IPS-15b (cell line): ENCODE measurements around the gene BECN2.

Experiments used
- H3K27me3 ChIP-seq: one replicate; pipeline ENCODE4 v1.6.1; 2013; ENCODE audit warnings: low read length; ENCODE audit not compliant: control insufficient read depth, insufficient read depth
- H3K36me3 ChIP-seq: one replicate; pipeline ENCODE4 v1.6.1; 2013; ENCODE audit warnings: low read length; ENCODE audit not compliant: control insufficient read depth, insufficient read depth
- H3K4me1 ChIP-seq: one replicate; pipeline ENCODE4 v1.6.1; 2013; ENCODE audit warnings: mild to moderate bottlenecking, low read length; ENCODE audit not compliant: control insufficient read depth, insufficient read depth
- H3K4me3 ChIP-seq: one replicate; pipeline ENCODE4 v1.5.1; 2013; ENCODE audit warnings: low read depth, low read length
- H3K9ac ChIP-seq: one replicate; pipeline ENCODE4 v1.6.1; 2013; ENCODE audit warnings: low read depth, mild to moderate bottlenecking, low read length
- H3K9me3 ChIP-seq: one replicate; pipeline ENCODE4 v1.6.1; 2013; ENCODE audit warnings: mild to moderate bottlenecking, low read length; ENCODE audit not compliant: control insufficient read depth, insufficient read depth

Gene BECN2

GRCh38 chr1:241942738-241943137 lies 14.8 kb upstream of the BECN2 start:
- Histone ChIP-seq H3K27me3 (no peaks in the 10 kb centered on the region), H3K4me3 (no peak overlapping the region), H3K9ac (no peak overlapping the region), H3K4me1 (no peaks in the 10 kb centered on the region), H3K9me3 (no peaks in the 10 kb centered on the region), H3K36me3 (no peaks in the 10 kb centered on the region)

- Histone ChIP-seq H3K9ac (no peak overlapping the region), H3K27me3 (no peaks in the 10 kb centered on the region), H3K4me1 (no peaks in the 10 kb centered on the region), H3K9me3 (no peaks in the 10 kb centered on the region), H3K4me3 (no peak overlapping the region), H3K36me3 (no peaks in the 10 kb centered on the region)
Measured at GRCh38 chr1:241944300-241944699, 13.3 kb upstream of the BECN2 start.

GRCh38 chr1:241947354-241947753 lies 10.2 kb upstream of the BECN2 start:
- no peaks in the 10 kb centered on the region for H3K4me1 ChIP-seq
- no peaks in the 10 kb centered on the region for H3K9me3 ChIP-seq
- no peak overlapping the region for H3K4me3 ChIP-seq
- H3K27me3 ChIP-seq: no peaks in the 10 kb centered on the region
- no peak overlapping the region for H3K9ac ChIP-seq
- H3K36me3 ChIP-seq: no peaks in the 10 kb centered on the region

GRCh38 chr1:241950390-241950789 lies 7.2 kb upstream of the BECN2 start:
- Histone ChIP-seq H3K4me3 (no peak overlapping the region), H3K36me3 (no peaks in the 10 kb centered on the region), H3K4me1 (no peaks in the 10 kb centered on the region), H3K9ac (no peak overlapping the region), H3K9me3 (no peaks in the 10 kb centered on the region), H3K27me3 (no peaks in the 10 kb centered on the region)

GRCh38 chr1:241962153-241962552 lies 4.6 kb downstream of the BECN2 start:
- Histone ChIP-seq H3K9ac (no peak overlapping the region), H3K36me3 (no peaks in the 10 kb centered on the region), H3K4me1 (no peaks in the 10 kb centered on the region), H3K27me3 (no peaks in the 10 kb centered on the region), H3K9me3 (no peaks in the 10 kb centered on the region), H3K4me3 (no peak overlapping the region)

GRCh38 chr1:241963722-241964121 lies 6.2 kb downstream of the BECN2 start:
- Histone ChIP-seq H3K27me3 (no peaks in the 10 kb centered on the region), H3K4me3 (no peak overlapping the region), H3K9ac (no peak overlapping the region), H3K36me3 (no peaks in the 10 kb centered on the region), H3K9me3 (no peaks in the 10 kb centered on the region), H3K4me1 (no peaks in the 10 kb centered on the region)

- H3K4me3 ChIP-seq: no peak overlapping the region
- H3K27me3 ChIP-seq: no peaks in the 10 kb centered on the region
- no peak overlapping the region for H3K9ac ChIP-seq
- H3K36me3 ChIP-seq: no peaks in the 10 kb centered on the region
- H3K4me1 ChIP-seq: peaks cover under 1% of the 10 kb centered on the region
- no peaks in the 10 kb centered on the region for H3K9me3 ChIP-seq
Measured at GRCh38 chr1:241964550-241965282, 7.1 kb downstream of the BECN2 start.

- Histone ChIP-seq H3K4me3 (no peak overlapping the region), H3K9ac (no peak overlapping the region), H3K27me3 (no peaks in the 10 kb centered on the region), H3K36me3 (no peaks in the 10 kb centered on the region), H3K9me3 (no peaks in the 10 kb centered on the region), H3K4me1 (peaks cover 2% of the 10 kb centered on the region)
Measured at GRCh38 chr1:241968611-241969010, 11.0 kb downstream of the BECN2 start.

GRCh38 chr1:241972703-241973369 lies 15.3 kb downstream of the BECN2 start:
- Histone ChIP-seq H3K9me3 (no peaks in the 10 kb centered on the region), H3K9ac (no peak overlapping the region), H3K36me3 (no peaks in the 10 kb centered on the region), H3K4me3 (no peak overlapping the region), H3K4me1 (peaks cover 2% of the 10 kb centered on the region), H3K27me3 (no peaks in the 10 kb centered on the region)

- Histone ChIP-seq H3K9ac (no peak overlapping the region), H3K4me3 (no peak overlapping the region)
Measured at GRCh38 chr1:241976229-241976628, 18.7 kb downstream of the BECN2 start.

GRCh38 chr1:241979071-241979470 lies 21.5 kb downstream of the BECN2 start:
- H3K36me3 ChIP-seq: no peaks in the 10 kb centered on the region

More at GRCh38 chr1:241976229-241976628, 18.7 kb downstream of the BECN2 start:
- no peaks in the 10 kb centered on the region for H3K4me1 ChIP-seq
- no peaks in the 10 kb centered on the region for H3K9me3 ChIP-seq
- no peaks in the 10 kb centered on the region for H3K36me3 ChIP-seq
- no peaks in the 10 kb centered on the region for H3K27me3 ChIP-seq

GRCh38 chr1:241979926-241980325 lies 22.4 kb downstream of the BECN2 start:
- Histone ChIP-seq H3K36me3 (no peaks in the 10 kb centered on the region), H3K4me1 (no peaks in the 10 kb centered on the region), H3K27me3 (no peaks in the 10 kb centered on the region), H3K9me3 (no peaks in the 10 kb centered on the region), H3K9ac (no peak overlapping the region), H3K4me3 (no peak overlapping the region)

More at GRCh38 chr1:241979071-241979470, 21.5 kb downstream of the BECN2 start:
- Histone ChIP-seq H3K4me3 (no peak overlapping the region), H3K27me3 (no peaks in the 10 kb centered on the region), H3K9ac (no peak overlapping the region), H3K4me1 (no peaks in the 10 kb centered on the region), H3K9me3 (no peaks in the 10 kb centered on the region)
